Measurements from ENCODE around the gene IDI1.
A peak's percentile ranks its signal among the peaks of the same experiment; 100 is the strongest.
"Not testable (repeated sequence)": the region's sequence is repeated elsewhere in the genome, so short reads cannot be mapped to it uniquely, and the experiment has no call there.

IDI1 gene

DNA sequence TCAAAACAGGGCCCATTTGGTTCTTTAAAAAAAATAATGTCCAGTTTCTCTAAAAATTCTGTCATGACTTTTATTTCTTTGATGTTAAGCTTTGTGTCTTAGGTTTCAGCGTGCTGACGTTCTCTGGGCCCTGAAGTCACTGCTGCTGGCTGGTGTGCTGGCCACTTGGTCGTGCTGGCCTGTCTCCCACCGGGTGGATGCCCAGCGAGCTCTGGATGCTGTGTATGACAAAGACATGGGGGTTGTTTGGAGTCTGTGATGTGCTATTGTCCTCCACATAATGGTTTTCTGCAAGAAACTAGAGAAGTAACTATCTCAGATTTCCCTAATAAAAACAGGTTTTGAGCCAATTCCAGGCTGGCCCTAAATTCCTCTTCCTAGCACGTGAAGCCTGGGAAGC, 13.7 kb downstream of the IDI1 start:
- peak in 21 of 51 donors; percentile 22 to 66 (median 52) for DNase-seq

DNA sequence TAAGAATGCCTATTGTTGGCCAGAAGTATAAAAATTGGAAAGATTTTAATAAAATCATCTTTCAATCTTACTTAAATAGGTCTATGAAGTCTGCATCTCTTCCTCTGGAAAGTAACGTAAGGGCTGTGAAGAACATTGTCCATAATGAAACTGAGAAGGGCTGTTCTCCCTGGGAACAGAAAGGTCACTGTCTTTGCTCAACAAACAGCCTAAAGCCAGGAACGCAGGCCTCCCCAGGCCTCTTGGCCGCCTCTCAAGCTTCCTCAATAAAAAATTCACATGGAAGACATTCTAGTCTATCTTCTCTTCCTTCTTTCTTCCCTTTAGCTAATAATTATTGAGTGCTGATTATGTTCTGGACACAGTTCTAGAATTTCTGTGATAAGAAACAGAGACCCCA, 14.2 kb downstream of the IDI1 start:
- peak in 10 of 51 donors; percentile 28 to 62 (median 45) for DNase-seq

DNA sequence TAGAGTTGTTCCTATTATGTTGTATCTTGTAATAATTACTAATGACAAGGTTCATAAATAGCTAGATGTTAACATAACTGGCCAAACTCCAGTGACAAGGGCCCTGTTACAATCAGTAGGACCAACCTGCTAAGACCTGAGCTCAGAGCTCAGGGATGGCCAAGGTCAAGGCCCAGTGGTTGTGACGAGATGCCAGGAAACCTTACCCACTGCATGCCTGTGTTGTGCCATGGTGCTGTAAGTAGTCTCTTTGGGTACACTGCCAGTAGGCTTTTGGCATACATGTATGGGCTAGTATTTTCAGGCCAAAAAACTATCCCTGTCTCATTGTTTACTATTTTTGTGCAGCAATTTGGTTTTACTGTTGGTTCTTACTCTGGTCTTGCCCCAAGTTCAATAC, 15.3 kb downstream of the IDI1 start:
- no peak for DNase-seq

DNA sequence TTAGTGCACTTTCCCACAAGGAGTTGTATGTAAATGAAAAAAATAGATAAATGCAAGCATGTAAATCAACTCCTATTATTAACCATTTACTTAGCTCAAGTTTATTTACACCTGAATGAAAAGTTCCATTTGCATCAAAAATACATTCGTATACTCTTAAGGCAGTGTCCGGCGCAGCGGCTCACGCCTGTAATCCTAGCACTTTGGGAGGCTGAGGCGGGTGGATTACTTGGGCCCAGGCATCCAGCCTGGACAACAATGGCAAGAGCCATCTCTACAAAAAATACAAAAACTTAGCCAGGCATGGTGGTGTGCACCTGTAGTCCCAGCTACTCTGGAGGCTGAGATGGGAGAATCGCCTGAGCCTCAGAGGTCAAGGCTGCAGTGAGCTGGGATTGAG, 19.1 kb downstream of the IDI1 start:
- no peak for DNase-seq

DNA sequence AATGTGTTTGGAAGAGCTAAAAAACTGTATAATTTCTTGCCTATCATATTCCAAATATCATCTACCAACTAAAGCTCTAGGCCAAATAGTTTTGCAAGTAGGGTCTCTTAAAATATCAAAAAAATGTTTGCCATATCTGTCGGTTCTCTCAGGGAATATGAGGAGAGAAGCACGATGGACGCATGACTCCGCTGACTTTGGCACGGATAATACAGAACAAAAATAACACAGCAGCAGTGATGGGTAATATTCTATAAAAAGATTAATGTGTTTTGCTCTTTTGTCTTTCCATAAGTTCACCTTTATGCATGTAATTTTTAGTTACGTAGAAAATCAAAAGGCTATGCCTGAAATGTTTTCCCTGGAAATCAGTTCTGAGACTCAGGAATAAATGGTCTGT, 22.3 kb downstream of the IDI1 start:
- no peak for DNase-seq

DNA sequence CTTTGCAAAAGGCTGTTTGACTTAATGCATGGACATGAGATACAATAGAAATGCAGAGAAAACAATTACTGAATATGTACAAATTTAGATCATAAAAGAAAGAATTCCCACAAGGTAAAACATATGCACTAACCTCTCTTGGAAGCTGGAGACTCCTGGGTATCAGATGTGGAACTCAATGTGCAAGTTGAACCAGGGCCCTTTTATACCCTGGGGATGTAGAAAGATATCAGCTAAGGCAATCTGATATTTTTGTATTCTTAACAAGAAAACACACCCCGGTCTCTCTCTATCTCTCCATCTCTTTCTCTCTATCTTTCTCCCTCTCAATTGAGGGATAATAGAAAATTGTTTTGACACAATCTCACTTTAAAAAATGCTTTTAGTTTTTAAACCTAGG, 23.2 kb downstream of the IDI1 start, which contains the start of gene IDI2:
Gene IDI2 (minus strand): TSS at position 177 of the 400 bp plus-strand sequence. CDS start 1,136 bp downstream, outside the sequence.
- DNase-seq: no peak

DNA sequence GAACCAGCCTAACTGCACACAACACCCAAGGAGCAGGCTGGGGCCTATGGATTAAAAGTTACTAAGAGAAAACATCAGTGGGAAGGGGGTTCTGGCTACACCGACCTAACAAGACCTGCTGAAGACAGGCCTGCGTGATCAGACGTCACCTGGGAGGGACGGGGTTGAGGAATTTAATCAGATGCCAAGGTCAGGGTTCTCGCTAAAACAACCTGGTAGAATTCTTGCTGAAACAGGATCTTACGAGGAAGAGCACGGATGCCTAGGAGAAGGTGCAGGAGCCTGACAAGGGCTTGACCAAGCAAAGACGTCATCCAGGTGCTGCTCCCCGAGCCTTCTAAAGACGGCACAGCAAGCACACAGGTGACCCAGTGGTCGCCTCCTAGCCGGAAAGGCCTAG, 24.8 kb downstream of the IDI1 start:
- no peak for DNase-seq

DNA sequence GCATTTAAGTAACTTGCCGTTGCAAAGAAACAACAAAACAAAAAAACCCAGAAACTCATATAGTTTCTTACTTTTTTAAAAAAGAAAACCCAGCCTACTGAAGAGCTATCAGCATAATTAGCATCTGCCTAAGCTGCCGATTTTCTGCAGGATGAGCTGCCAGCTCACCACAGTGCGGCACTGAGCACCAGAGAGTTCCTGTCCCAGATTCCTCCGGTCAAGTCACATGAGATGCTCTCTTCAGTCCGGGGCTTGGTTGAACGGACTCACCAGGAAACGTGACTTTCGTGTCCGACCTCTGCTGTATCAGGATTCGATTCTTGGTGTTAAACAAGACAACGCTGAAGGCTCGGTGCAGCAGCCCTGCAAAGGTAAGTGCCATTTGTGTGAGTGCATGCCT, 26.5 kb downstream of the IDI1 start:
- peak in 15 of 51 donors; percentile 10 to 65 (median 44) for DNase-seq

DNA sequence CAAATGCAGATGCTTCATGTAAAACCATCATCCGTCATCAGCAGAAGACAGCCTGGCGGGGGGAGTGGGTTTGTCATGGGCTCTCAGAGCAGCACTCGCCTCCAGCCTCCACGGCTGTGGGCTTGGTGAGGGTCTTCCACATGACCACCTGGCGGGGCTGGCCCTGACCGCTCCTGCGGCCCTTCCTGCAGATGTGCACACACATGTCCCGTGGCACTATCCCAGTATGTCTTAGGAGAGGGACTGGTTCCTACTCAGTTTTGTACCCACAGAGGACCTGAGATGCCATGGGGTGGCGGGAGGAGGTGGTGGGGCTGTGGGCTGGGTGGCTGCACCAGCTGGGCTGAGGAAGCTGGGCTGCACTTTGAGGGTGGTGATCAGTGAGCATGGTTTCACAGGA, 28.0 kb downstream of the IDI1 start:
- no peak for DNase-seq

DNA sequence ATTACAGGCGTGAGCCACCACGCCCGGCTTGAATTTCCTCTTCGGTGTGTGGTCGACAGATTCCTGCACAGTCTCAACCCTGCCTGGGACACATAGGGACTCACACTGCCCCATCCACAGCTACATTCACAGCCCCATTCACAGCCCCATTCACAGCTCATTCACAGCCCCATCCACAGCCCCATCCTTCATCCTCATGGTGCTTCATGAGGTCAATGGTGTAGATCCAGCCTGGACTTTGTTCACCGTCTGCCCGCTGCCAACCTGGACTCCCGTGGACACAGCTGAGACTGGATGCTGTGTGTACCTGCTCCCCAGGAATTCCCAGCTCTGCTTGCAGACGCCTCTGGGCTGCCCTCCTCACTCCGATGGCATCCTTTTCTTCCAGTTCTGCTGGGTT, 28.5 kb downstream of the IDI1 start:
- no peak for DNase-seq

DNA sequence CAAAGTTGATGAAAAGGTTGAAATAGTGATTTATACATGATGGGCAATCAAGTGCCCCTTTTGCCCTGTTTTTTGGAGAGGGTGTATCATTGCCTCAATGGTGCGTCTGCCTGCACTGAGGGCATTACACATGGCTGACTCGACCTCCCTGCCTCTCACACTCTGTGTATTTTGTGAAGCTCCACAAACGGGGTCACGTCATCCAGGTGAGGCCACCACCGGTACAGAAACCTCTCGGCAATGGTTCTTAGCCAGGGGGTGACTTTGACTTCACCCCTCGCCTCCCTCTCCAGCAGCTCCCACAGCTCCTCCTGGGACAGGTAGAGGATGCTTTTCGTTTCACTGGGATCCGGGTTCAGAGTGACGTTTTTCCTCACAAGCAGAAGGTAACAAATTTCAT, 29.6 kb downstream of the IDI1 start:
- DNase-seq: no peak

DNA sequence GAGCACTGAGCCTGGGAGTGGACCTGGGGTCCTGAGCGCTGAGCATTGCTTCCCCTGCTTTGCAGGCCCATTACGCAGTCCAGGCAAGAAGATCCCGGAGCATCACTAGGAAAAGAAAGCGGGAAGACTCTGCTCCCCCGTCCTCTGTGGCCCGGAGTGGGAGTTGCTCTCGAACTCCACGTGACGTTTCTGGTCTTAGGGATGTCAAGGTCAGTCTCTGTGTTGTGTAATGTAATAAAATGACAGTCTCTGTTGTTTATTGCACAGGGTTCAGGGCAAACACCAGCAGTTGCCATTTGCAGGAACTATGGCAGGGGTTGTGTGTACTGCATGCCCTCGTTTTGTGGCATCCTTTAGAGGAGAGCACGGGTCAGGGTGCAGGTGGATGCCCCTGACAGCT, 33.2 kb downstream of the IDI1 start:
- no peak for DNase-seq

DNA sequence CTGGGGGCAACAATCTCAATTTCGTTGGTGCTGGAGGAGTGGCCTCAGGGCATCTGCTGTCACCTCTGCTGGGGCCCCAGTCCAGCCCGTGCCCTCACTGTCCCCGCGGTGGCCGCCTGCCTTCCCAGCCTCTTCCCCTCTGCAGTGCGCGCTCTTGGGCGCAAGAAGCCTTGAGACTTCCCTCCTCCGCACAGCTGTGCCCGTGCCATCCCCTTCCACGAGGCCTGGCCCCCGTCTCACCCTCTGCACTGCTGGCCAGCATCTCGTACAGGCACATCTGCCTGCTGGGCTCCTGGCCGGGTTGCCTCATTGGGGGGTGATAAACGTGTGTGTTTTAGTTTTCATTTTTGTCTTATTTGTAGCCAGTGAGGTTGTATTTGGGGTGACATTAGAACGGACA, 37.2 kb downstream of the IDI1 start:
- DNase-seq: no peak

DNA sequence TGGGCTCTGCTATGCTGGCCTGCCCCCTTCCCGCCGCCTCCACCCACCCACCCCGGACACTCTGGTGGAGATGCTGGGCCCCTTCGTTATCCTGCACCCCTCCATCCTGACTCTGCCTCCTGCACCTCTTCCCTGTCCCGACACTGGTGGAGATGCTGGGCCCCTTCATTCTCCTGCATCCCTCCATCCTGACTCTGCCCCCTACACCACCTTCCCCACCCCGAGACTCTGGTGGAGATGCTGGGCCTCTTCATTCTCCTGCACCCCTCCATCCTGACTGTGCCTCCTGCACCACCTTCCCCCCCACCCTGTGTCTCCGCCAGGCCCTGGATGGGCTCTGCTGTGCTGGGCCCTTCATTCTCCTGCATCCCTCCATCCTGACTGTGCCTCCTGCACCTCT, 38.2 kb downstream of the IDI1 start:
- no peak for DNase-seq

DNA sequence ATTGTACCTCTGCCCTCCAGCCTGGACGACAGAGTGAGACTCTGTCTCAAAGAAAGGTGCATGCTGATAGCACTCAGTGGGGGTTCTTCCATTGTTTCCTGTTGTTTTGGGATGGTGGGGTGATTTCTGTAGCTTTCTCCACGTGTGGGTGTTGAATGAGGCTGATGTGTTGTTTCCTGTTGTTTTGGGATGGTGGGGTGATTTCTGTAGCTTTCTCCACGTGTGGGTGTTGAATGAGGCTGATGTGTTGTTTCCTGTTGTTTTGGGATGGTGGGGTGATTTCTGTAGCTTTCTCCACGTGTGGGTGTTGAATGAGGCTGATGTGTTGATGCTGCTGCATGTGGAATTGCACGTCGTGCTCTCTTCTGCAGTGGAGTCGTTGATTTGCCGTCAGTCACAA, 39.0 kb downstream of the IDI1 start:
- not testable (repeated sequence) for DNase-seq

DNA sequence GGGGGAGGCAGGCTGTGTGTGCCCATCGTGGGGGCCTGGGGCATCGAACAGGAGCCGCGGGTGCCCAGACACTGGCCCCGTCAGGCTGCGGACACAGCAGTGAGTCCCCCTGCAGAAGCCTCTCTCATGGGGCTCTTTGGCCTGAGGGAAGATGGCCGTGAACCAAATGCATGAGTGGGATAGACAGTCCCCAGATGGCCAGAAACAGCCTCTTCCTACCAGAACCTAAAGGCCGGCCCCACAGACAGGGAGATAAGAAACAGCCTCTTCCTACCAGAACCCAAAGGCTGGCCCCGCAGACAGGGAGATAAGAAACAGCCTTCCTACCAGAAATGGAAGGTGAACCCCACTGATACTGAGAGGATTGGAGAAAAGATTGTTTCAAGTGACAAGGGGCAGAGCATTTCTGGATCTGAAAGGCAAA, 39.8 kb downstream of the IDI1 start:
- DNase-seq: no peak

DNA sequence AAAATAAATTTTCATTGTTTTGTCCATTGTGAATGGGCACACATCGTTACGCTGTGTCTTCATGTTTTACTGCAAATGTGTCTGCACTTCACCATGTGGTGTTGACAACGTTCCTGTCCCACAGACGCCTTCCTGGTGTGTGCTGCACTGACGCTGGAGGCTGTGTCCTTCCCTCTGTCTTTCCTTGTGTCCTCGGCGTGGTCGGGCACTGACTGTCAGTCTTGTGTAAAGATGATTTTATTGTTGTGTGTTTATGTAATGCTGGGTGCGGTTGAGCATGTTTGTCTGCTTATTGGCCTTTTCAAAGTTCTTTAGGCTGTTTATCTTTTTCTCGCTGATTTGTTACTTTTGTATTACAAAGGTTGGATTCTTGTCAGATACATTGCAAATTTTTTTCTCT, 41.3 kb downstream of the IDI1 start:
- DNase-seq: no peak

DNA sequence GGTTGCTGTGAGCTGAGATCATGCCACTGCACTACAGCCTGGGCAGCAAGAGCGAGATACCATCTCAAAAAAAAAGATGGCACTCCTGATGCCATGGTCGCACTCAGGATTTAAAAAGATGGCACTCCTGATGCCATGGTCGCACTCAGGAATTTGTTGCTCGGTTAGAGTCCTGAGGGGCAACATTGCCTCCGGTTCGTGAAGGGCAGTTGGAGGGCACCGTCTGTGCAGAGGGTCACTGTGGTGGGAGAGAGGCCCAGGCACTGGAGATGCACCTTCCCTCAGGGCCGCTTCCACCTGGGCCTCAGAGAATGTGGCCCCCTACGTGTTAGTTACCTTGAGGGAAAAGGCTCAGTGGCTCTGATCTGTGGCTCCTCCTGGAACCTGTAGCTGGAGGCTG, 42.3 kb downstream of the IDI1 start:
- no peak for DNase-seq

DNA sequence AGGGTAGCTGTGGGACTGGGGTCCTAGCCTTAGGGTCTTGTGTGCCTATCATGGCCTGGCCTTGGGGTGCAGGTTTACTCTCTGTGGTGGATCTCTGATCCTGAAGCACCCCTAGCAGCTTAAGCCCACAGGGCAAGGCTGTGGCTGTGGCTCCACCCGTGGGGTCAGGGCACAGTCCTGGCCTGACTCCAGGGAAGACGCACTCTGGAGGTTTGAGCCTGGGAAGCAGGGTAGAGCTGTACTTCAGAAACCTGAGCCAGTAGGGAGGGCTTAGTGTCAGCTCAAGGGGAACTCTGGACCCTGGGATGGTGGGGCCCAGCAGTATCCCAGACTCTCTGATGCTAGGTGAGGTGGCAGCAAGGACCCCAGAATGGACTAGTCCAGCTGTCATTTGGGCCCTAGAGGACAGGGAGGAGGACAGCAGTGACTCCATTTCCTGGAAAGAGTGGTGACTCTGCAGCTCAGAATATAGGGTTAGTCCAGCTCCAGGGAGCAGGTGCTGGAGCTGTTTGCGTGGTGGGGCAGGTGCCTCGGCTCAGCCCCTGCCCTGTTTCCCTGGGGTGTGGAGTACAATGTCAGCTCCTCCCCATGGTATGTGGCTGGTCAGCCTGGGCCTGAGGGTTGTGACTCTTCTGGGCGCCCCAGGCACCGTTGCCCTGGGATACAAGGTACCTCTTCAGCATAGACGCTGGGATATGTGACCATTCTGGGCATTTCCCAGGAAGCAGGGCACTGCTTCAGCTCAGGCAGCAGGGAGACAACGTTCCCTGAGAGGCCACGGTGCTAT, 44.8 kb downstream of the IDI1 start:
- no peak for DNase-seq

DNA sequence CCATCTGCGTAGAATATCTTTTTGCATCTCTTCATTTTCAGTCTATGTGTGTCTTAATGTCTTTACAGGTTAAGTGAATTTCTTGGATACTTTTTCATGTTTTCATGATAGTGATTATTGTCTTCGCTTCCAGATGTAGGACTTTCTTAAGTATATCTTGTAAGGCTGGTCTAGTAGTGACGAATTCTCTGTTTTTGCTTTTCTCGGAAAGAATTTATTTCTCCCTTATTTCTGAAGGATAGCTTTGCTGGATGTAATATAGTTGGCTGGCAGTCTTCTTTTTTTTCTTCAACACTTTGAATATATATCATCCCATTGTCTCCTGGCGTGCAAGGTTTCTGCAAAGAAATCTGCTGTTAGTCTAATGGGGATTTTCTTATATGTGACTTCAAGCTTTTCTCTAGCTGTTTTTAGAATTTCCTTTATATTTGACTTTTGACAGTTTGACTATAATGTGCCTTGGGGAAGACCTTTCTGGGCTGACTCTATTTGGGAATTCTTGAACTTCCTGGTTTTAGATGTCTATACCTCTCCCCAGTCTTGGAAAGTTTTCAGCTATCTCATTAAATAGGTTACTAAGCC, 46.4 kb downstream of the IDI1 start:
- no peak for DNase-seq

DNA sequence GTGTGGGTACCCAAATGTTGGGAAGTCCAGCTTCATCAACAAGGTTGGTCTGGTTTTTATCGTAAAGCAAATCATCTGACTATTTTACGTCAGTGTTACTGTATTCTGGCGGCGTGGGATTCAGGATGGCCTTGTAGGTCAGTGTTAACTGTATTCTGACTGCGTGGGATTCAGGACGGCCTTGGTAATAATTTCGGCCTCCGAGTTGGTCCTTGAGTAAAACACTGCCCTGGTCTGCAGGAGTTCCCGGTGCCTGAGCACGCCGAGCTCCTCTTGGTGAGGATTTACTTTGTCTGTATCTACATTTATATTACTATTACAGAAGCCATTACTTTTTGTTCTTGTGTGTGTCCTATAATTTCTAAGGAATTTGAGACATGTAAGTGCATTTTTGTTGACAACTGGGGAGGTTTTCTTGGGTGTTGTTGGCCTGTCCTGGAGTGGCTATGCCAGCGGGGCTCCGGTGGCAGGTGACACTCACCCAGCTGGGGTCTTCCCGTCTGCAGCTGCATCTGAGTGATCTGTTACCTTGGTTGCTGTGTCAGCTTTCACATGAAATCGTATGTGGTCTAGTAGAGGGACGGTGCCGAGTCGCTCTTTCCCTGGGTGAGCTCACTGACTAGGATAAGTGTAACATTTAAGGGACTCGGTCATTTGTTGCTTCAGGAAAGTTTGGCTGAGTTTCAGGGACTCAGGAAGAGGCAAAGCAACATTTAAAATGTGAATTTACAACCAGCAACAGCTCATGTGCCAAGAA, 51.5 kb downstream of the IDI1 start:
- DNase-seq: no peak

DNA sequence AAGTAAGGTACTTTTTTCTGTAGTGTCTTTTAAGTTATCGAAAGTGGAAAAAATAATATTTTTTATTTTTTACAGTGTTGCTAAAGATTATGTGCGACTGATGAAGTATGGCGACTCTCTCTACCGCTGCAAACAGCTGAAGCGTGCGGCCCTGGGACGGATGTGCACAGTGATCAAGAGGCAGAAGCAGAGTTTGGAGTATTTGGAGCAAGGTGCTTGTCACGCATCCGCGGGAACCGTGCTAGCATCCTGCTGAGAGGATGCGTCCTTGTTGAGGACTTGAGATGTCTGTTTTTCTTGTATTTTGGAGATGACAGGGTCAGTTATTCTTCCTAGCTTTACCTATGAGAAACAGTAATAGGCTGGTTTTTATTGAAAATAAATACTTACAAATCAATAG, 52.9 kb downstream of the IDI1 start:
- no peak for DNase-seq

DNA sequence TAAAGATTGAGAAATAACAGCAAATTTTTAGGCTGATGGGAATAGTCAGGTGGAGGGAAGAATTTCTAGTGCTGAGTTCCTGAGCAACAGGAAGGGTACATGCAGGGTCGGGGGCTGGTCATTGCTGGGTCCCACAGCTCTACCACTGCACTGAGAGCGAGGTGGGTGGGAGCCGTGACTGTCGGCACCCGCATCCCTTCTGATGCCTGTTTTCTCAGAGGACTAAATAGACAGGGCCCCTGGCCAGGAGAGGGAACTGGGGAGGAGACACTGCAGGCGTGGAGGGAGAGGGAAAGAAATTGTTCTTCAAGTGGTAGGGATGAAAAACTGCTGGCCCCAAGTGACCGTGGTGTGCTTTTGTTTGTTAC, 53.4 kb downstream of the IDI1 start:
- DNase-seq: no peak

Data from hypothalamus (tissue), 51 donors.